Measurements from ENCODE around the gene RRAS.

- TF ChIP-seq TAF1 (IDR thresholded peaks at IDR 0.05; ENCODE audit: low read depth): no peak
- TF ChIP-seq MAX (IDR thresholded peaks at IDR 0.05): no peak; the same call in 1 of the 2 replicates
Measured at GRCh38 chr19:49672131-49672919, 32.4 kb upstream of the RRAS start.

Measured in Ishikawa (cell line).